PC-3 (cell line): Measurements from ENCODE around the gene KAZN. TPM values are rescaled to one million over a fixed set of nuclear protein-coding genes. Genes with fewer than 3 reads are reported as not detected.

Experiments used
- ATAC-seq: fragments of 200-7000 bp; cut with Tn5 transposase; 2 replicates; pipeline ENCODE4 v1.9.1; 2020; ENCODE audit warnings: mild to moderate bottlenecking, moderate library complexity
- BruUV-seq: library from RNA; stranded (reverse); fragments of 400-500 nt; replicated peaks from 2 replicates; lab custom pipeline; 2021; lab: Mats Ljungman, UMichigan
- CTCF ChIA-PET: fragments of 300-600 bp; sonication (Branson Sonifier 250); formaldehyde crosslinking; loops from one replicate; lab custom pipeline; 2022; ENCODE audit warnings: antibody characterized with exemption; lab: Charles Lee
- POLR2A ChIA-PET: fragments of 300-600 bp; sonication (Branson Sonifier 250); formaldehyde crosslinking; loops from one replicate; lab custom pipeline; 2022; ENCODE audit warnings: antibody characterized with exemption; ENCODE audit not compliant: unreplicated experiment; lab: Charles Lee
- DNase-seq: peaks from one replicate; pipeline ENCODE4 v3.0.0-alpha.2; 2015
- H2AFZ ChIP-seq: fragments of 300-600 bp; sonication (generic); 2 replicates; pipeline ENCODE4 v1.6.0; 2016; ENCODE audit warnings: antibody characterized with exemption, low read length
- H3F3A ChIP-seq: fragments of 300-600 bp; sonication (generic); one replicate; pipeline ENCODE4 v1.6.0; 2017; ENCODE audit warnings: antibody characterized with exemption, low read length, control low read depth, mild to moderate bottlenecking; ENCODE audit not compliant: unreplicated experiment
- H3K27ac ChIP-seq: fragments of 300-600 bp; sonication (generic); 2 replicates; pipeline ENCODE4 v1.5.1; 2016; ENCODE audit warnings: mild to moderate bottlenecking, low read length
- H3K27me3 ChIP-seq: fragments of 300-600 bp; sonication (generic); 2 replicates; pipeline ENCODE4 v1.6.1; 2016; ENCODE audit warnings: low read length, mixed read lengths
- H3K36me3 ChIP-seq: fragments of 300-600 bp; sonication (generic); 2 replicates; pipeline ENCODE4 v1.6.1; 2016; ENCODE audit warnings: low read depth, mixed run types, low read length, mixed read lengths
- H3K4me1 ChIP-seq: fragments of 300-600 bp; sonication (generic); 2 replicates; pipeline ENCODE4 v1.5.1; 2016; ENCODE audit warnings: low read length; ENCODE audit not compliant: insufficient read depth
- H3K4me2 ChIP-seq: fragments of 300-600 bp; sonication (generic); 2 replicates; pipeline ENCODE4 v1.6.0; 2016; ENCODE audit warnings: low read length
- H3K4me3 ChIP-seq: fragments of 300-600 bp; sonication (generic); 2 replicates; pipeline ENCODE4 v1.5.1; 2016; ENCODE audit warnings: mild to moderate bottlenecking, low read length, mixed read lengths
- H3K79me2 ChIP-seq: fragments of 300-600 bp; sonication (generic); 2 replicates; pipeline ENCODE4 v1.6.1; 2017; ENCODE audit warnings: low read length, mixed read lengths
- H3K9ac ChIP-seq: fragments of 300-600 bp; sonication (generic); 2 replicates; pipeline ENCODE4 v1.6.0; 2016; ENCODE audit warnings: mild to moderate bottlenecking, low read length
- H3K9me2 ChIP-seq: fragments of 300-600 bp; sonication (generic); replicated peaks from 2 replicates; pipeline ENCODE4 v1.6.1; 2016; ENCODE audit warnings: mixed run types, low read length, mixed read lengths
- H3K9me3 ChIP-seq: fragments of 300-600 bp; sonication (generic); 2 replicates; pipeline ENCODE4 v1.6.1; 2016; ENCODE audit warnings: low read length, mixed read lengths
- H4K20me1 ChIP-seq: fragments of 300-600 bp; sonication (generic); 2 replicates; pipeline ENCODE4 v1.6.1; 2016; ENCODE audit warnings: low read length, mixed read lengths
- CTCF ChIP-seq: fragments of 300-600 bp; sonication (generic); conservative IDR thresholded peaks from 2 replicates; pipeline ENCODE4 v1.5.1; 2017; ENCODE audit warnings: antibody characterized with exemption, low read depth, mild to moderate bottlenecking, low read length
- EZH2 ChIP-seq: fragments of 300-600 bp; sonication (generic); IDR thresholded peaks from one replicate; pipeline ENCODE4 v1.6.1; 2017; ENCODE audit warnings: antibody characterized with exemption, mild to moderate bottlenecking, low read length; ENCODE audit not compliant: unreplicated experiment
- EZH2phosphoT487 ChIP-seq: fragments of 300-600 bp; sonication (generic); IDR thresholded peaks from 2 replicates; pipeline ENCODE4 v1.6.1; 2018; ENCODE audit warnings: mild to moderate bottlenecking, antibody characterized with exemption, low read length, borderline replicate concordance
- intact Hi-C: fragments of 100-400 bp; cut with micrococcal nuclease; formaldehyde crosslinking; loops from 2 replicates; pipeline ENCODE4 v1.9.0; 2023
- total RNA-seq: library from RNA; depleted of rRNA; stranded (reverse); fragments of >200 nt; gene quantifications from 2 replicates; pipeline ENCODE4 v1.2.3, GENCODE V29; 2014

The KAZN gene
- total RNA-seq, 1 experiment from 2014 or later = 2.0 TPM

GRCh38 chr1:14616632-14617396 lies 18.3 kb downstream of the KAZN start:
- no TSS peak for BruUV-seq
- no peak overlapping the region for H2AFZ ChIP-seq
- H3K9me2 ChIP-seq = no peaks in the 10 kb centered on the region
- DNase-seq = peak; percentile 78
- H3K79me2 ChIP-seq = no peaks in the 10 kb centered on the region
- no peaks in the 10 kb centered on the region for H4K20me1 ChIP-seq
- H3K27me3 ChIP-seq = no peaks in the 10 kb centered on the region
- H3K27ac ChIP-seq = no peak overlapping the region
- CTCF ChIA-PET = no interaction called here
- peaks cover 18% of the 10 kb centered on the region for H3K4me1 ChIP-seq
- TF ChIP-seq EZH2 = no peak
- TF ChIP-seq EZH2phosphoT487 = no peak
- no peak for TF ChIP-seq CTCF
- no peak overlapping the region for H3K9ac ChIP-seq
- no peaks in the 10 kb centered on the region for H3K9me3 ChIP-seq
- no peaks in the 10 kb centered on the region for H3F3A ChIP-seq
- peak; percentile 71 for ATAC-seq
- H3K36me3 ChIP-seq = no peaks in the 10 kb centered on the region
- H3K4me3 ChIP-seq = no peak overlapping the region
- POLR2A ChIA-PET = interaction anchor here (0.6 to 0.7 kb wide), 2 partner anchors 32 to 130 kb away, joined by 3 to 4 read pairs; no protein-coding TSS in a partner anchor
- H3K4me2 ChIP-seq = peak overlapping the region; percentile 22; the same call in 1 of the 2 replicates
- intact Hi-C loops = no loop called here

GRCh38 chr1:14617791-14618190 lies 19.3 kb downstream of the KAZN start:
- no peaks in the 10 kb centered on the region for H3F3A ChIP-seq
- CTCF ChIA-PET = no interaction called here
- no TSS peak for BruUV-seq
- H3K79me2 ChIP-seq = no peaks in the 10 kb centered on the region
- intact Hi-C loops = no loop called here
- H3K4me3 ChIP-seq = no peak overlapping the region
- H2AFZ ChIP-seq = no peak overlapping the region
- no peaks in the 10 kb centered on the region for H4K20me1 ChIP-seq
- no peak overlapping the region for H3K9ac ChIP-seq
- H3K9me3 ChIP-seq = no peaks in the 10 kb centered on the region
- no peak for DNase-seq
- H3K36me3 ChIP-seq = no peaks in the 10 kb centered on the region
- POLR2A ChIA-PET = interaction anchor here (0.6 to 0.7 kb wide), 2 partner anchors 31 to 131 kb away, joined by 3 to 4 read pairs; no protein-coding TSS in a partner anchor
- no peak overlapping the region for H3K4me2 ChIP-seq
- no peaks in the 10 kb centered on the region for H3K9me2 ChIP-seq
- H3K4me1 ChIP-seq = peaks cover 13% of the 10 kb centered on the region
- TF ChIP-seq EZH2 (no peak), CTCF (no peak), EZH2phosphoT487 (no peak)
- ATAC-seq = no peak
- no peaks in the 10 kb centered on the region for H3K27me3 ChIP-seq
- no peak overlapping the region for H3K27ac ChIP-seq

- intact Hi-C loops = no loop called here
- H3K36me3 ChIP-seq = no peaks in the 10 kb centered on the region
- no peak overlapping the region for H3K9ac ChIP-seq
- ChIA-PET POLR2A (no interaction called here), CTCF (no interaction called here)
- H3K9me2 ChIP-seq = no peaks in the 10 kb centered on the region
- no peaks in the 10 kb centered on the region for H3K27me3 ChIP-seq
- H3K4me2 ChIP-seq = no peak overlapping the region
- DNase-seq = no peak
- H3K27ac ChIP-seq = no peak overlapping the region
- H3K9me3 ChIP-seq = no peaks in the 10 kb centered on the region
- BruUV-seq = no TSS peak
- H3K4me3 ChIP-seq = no peak overlapping the region
- no peaks in the 10 kb centered on the region for H4K20me1 ChIP-seq
- no peaks in the 10 kb centered on the region for H3F3A ChIP-seq
- H2AFZ ChIP-seq = no peak overlapping the region
- TF ChIP-seq CTCF (no peak), EZH2phosphoT487 (no peak), EZH2 (no peak)
- H3K79me2 ChIP-seq = no peaks in the 10 kb centered on the region
- ATAC-seq = no peak
- peaks cover 21% of the 10 kb centered on the region for H3K4me1 ChIP-seq
Measured at GRCh38 chr1:14620941-14621340, 22.5 kb downstream of the KAZN start.
